Sigmoid colon (tissue), 7 donors: ENCODE measurements around the gene PALM3. TPM values are rescaled to one million over a fixed set of nuclear protein-coding genes. Genes with fewer than 3 reads are reported as not detected.
"Not testable (repeated sequence)": the region's sequence is repeated elsewhere in the genome, so short reads cannot be mapped to it uniquely, and the experiment has no call there.

ENCODE experiments used
- DNase-seq: peaks from one replicate; pipeline ENCODE4 v3.0.0-alpha.2; 2019
- H3K27ac ChIP-seq, 4 donors: fragments of 200-600 bp; sonication (generic); one replicate each; pipeline ENCODE4 v1.5.1; 2016 to 2019; ENCODE audit warnings: mild to moderate bottlenecking in 1 of 4
- H3K27me3 ChIP-seq, 3 donors: fragments of 200-600 bp; sonication (generic); one replicate each; pipeline ENCODE4 v1.5.1; 2019; ENCODE audit warnings: mild to moderate bottlenecking in 1 of 3
- H3K36me3 ChIP-seq, 4 donors: fragments of 200-600 bp; sonication (generic); one replicate each; pipeline ENCODE4 v1.5.1; 2016 to 2019
- H3K4me1 ChIP-seq, 4 donors: fragments of 200-600 bp; sonication (generic); one replicate each; pipeline ENCODE4 v1.5.1; 2017 to 2019
- H3K4me3 ChIP-seq, 4 donors: fragments of 200-600 bp; sonication (generic); one replicate each; pipeline ENCODE4 v1.5.1; 2017 to 2019; ENCODE audit warnings: mild to moderate bottlenecking in 2 of 4, moderate library complexity in 1 of 4
- H3K9me3 ChIP-seq, 4 donors: fragments of 200-600 bp in 3 of 4; sonication (generic) in 3 of 4; one replicate each; pipeline versions ENCODE4 v1.5.1 to v1.6.1; 2013 to 2019
- EP300 ChIP-seq, 4 donors: sonication (generic); formaldehyde crosslinking; IDR thresholded peaks; one replicate each; pipeline ENCODE4 v1.6.1; 2017; ENCODE audit warnings: antibody characterized with exemption in 4 of 4
- POLR2A ChIP-seq, 2 donors: fragments of 450-650 bp; IDR thresholded peaks; one replicate each; pipeline ENCODE4 v1.6.1; 2016; ENCODE audit warnings: antibody characterized with exemption in 2 of 2, mild to moderate bottlenecking in 2 of 2, moderate library complexity in 2 of 2
- POLR2AphosphoS5 ChIP-seq, 4 donors: sonication (generic); formaldehyde crosslinking; IDR thresholded peaks; one replicate each; pipeline ENCODE4 v1.6.1; 2017; ENCODE audit warnings: antibody characterized with exemption in 4 of 4
- WGBS, 2 donors: extraction: QIAGEN DNeasy Blood & Tissue Kit; methylation state at CpG; one replicate each; pipeline ENCODE4 v1.1.7; 2013; 5-methylcytosine and 5-hydroxymethylcytosine counted together
- intact Hi-C: fragments of 100-400 bp; cut with DNase I; formaldehyde crosslinking; loops from one replicate; pipeline ENCODE4 v1.15.1; 2023
- polyA plus RNA-seq, 3 donors: library from polyadenylated mRNA; stranded (reverse); fragments of 200-250 nt; gene quantifications; one replicate each; pipeline ENCODE4 v1.2.3, GENCODE V29; 2013
- total RNA-seq, 4 donors: library from RNA; depleted of rRNA; stranded (reverse); fragments of >200 nt; gene quantifications; one replicate each; pipeline ENCODE4 v1.1.0, GENCODE V29; 2016
- TF ChIP-seq, protein P1 (sequence below), 4 experiments: fragments of 450-650 bp in 3 of 4; fragments of 200-600 bp in 1 of 4; IDR thresholded peaks; one replicate each; pipeline ENCODE4 v1.5.1; 2016 to 2019; ENCODE audit warnings: antibody characterized with exemption in 4 of 4, mild to moderate bottlenecking in 3 of 4, moderate library complexity in 2 of 4
- donor health status: healthy with polysubstance abuse.
- donor health status: Bipolar disorder and iron deficiency.
- donor health status: healthy.

PALM3 gene
- total and polyA plus RNA-seq, 7 donors = 0.41 to 1.5 (median 0.66) TPM; not detected in 4

DNA sequence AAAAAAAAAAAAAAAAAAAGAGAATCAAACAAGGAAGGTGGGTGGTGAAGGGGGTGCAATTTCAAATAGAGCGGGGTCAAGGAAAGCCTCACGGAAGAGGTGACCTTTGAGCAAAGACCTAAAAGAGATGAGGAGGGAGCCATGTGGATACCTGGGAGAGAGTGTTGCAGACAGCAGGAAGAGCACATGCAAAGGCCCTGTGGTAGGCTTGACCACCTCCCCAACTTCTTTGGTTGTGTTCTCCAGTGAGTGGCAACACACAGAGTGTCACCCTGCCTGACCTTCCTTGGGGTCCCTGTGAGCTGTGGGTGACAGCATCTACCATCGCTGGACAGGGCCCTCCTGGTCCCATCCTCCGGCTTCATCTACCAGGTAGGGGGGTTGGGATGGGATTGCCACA is 11.4 kb downstream of the PALM3 start:
- Histone ChIP-seq H3K27ac (no peak overlapping the region), H3K36me3 (no peaks in the 10 kb centered on the region), H3K9me3 (no peaks in the 10 kb centered on the region), H3K4me1 (no peaks in the 10 kb centered on the region), H3K27me3 (no peaks in the 10 kb centered on the region), H3K4me3 (no peak overlapping the region)
- TF ChIP-seq EP300 (IDR thresholded peaks at IDR 0.05) (no peak), POLR2AphosphoS5 (IDR thresholded peaks at IDR 0.05) (no peak), POLR2A (IDR thresholded peaks at IDR 0.05) (no peak)
- TF ChIP-seq, protein P1, sequence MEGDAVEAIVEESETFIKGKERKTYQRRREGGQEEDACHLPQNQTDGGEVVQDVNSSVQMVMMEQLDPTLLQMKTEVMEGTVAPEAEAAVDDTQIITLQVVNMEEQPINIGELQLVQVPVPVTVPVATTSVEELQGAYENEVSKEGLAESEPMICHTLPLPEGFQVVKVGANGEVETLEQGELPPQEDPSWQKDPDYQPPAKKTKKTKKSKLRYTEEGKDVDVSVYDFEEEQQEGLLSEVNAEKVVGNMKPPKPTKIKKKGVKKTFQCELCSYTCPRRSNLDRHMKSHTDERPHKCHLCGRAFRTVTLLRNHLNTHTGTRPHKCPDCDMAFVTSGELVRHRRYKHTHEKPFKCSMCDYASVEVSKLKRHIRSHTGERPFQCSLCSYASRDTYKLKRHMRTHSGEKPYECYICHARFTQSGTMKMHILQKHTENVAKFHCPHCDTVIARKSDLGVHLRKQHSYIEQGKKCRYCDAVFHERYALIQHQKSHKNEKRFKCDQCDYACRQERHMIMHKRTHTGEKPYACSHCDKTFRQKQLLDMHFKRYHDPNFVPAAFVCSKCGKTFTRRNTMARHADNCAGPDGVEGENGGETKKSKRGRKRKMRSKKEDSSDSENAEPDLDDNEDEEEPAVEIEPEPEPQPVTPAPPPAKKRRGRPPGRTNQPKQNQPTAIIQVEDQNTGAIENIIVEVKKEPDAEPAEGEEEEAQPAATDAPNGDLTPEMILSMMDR (IDR thresholded peaks at IDR 0.05) = no peak
- intact Hi-C loops = no loop called here
- 96 to 97% methylated on average over 4 of the region's 4 CpGs for WGBS, 2 donors
- no peak for DNase-seq

DNA sequence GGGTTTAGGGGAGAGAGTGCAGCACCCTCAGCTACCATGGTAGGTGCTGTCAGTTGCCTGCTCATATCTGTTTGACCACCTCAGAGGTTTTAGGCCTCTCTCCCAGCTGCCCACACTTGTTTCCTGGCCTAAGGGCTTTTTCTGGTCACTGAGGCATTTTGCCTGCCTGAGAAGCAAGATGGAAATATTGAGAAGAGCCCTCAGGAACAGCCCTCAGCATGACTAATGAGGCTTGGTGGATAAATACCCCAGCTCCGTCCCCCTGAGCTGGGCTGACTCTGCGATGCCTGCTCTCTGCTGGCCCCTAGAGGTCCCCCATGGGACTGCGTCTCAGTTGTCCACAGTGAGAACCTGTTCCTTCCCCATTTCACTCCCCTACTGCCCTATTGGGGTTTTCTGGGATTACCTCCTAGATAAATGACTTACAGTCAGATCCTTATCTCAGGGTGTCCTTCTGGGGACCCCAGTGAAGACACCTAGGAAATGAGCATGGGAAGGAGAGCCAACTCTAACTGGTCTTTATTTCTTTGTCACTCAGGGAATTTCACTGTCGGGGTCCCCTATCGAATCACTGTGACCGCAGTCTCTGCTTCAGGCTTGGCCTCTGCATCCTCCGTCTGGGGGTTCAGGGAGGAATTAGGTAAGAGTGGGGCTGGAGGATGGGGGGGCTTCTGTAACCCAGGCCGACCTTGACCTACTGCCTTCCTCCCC is 13.3 kb downstream of the PALM3 start:
- Histone ChIP-seq H3K9me3 (no peaks in the 10 kb centered on the region), H3K4me1 (no peaks in the 10 kb centered on the region), H3K27ac (no peak overlapping the region), H3K36me3 (no peaks in the 10 kb centered on the region), H3K27me3 (no peaks in the 10 kb centered on the region), H3K4me3 (no peak overlapping the region)
- TF ChIP-seq, protein P1 (IDR thresholded peaks at IDR 0.05) = peak in 3 of 4 experiments; percentile 47 to 67 (median 48)
- TF ChIP-seq EP300 (IDR thresholded peaks at IDR 0.05) (no peak), POLR2A (IDR thresholded peaks at IDR 0.05) (no peak)
- intact Hi-C loops = loop anchor here (10.0 kb wide), 1 partner anchor 454 kb away; no protein-coding TSS in a partner anchor
- DNase-seq = no peak
- WGBS, 2 donors = 73 to 80% methylated on average over 8 of the region's 8 CpGs

DNA sequence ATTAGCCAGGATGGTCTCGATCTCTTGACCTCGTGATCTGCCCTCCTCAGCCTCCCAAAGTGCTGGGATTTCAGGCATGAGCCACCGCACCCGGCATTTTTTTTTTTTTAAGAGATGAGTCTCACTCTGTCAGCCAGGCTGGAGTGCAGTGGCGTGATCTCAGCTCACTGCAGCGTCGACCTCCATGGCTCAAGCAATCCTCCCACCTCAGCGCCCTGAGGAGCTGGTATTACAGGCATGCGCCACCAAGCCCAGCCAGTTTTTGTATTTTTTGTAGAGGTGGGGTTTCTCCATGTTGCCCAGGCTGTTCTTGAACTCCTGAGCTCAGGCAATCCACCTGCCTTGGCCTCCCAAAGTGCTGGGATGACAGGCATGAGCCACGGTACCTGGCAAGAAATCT is 14.0 kb downstream of the PALM3 start:
- H3K36me3 ChIP-seq = not testable (repeated sequence)
- 96 to 99% methylated on average over 10 of the region's 10 CpGs for WGBS, 2 donors
- intact Hi-C loops = loop anchor here (10.0 kb wide), 1 partner anchor 453 kb away; no protein-coding TSS in a partner anchor

DNA sequence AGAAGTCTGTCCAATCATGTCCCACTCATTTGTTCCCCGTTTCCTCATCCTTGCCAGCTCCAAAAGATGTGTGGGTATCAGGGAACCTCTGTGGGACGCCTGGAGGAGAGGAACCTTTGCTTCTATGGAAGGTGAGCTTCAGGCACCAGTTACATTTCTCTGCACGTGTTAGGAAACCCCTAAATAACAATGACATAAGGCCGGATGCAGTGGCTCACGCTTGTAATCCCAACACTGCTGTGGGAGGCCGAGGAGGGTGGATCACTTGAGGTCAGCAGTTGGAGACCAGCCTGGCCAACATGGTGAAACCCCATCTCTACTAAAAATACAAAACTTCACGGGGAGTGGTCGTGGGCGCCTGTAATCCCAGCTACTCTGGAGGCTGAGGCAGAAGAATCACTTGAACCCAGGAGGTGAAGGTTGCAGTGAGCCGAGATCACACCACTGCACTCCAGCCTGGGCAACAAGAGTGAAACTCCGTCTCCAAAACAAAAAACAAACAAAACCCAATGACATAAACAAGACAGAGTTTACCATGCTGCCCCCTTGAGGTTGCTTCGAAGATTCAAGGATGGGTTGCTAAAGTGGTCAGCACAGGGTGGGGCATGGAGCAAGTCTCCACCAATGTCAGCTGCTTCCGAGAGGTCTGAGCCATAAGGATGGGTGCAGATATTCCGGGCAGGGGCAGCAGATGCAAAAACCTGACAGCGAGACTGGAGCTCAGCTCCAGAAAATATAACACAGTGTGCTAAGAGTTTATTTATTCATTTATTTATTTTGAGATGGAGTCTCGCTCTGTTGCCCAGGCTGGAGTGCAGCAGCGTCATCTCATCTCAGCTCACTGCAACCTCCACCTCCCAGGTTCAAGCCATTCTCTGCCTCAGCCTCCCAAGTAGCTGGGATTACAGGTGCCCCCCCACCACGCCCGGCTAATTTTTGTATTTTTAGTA is 18.9 kb downstream of the PALM3 start:
- intact Hi-C loops = loop anchor here (10.0 kb wide), 1 partner anchor 448 kb away; no protein-coding TSS in a partner anchor
- 68 to 70% methylated on average over 19 of the region's 19 CpGs for WGBS, 2 donors

More for the DNA sequence above, 14.0 kb downstream of the PALM3 start:
- not testable (repeated sequence) for H3K4me1 ChIP-seq, H3K4me3 ChIP-seq, H3K27ac ChIP-seq, DNase-seq, H3K27me3 ChIP-seq, H3K9me3 ChIP-seq

More for the DNA sequence above, 18.9 kb downstream of the PALM3 start:
- not testable (repeated sequence) for H3K27ac ChIP-seq, H3K9me3 ChIP-seq, H3K4me1 ChIP-seq, DNase-seq, H3K4me3 ChIP-seq, H3K36me3 ChIP-seq, H3K27me3 ChIP-seq
- TF ChIP-seq, protein P1 (IDR thresholded peaks at IDR 0.05) = peak in 2 of 4 experiments; percentile 26 to 40
